ENCODE measurements around the gene RBM10. TPM values are rescaled to one million over a fixed set of nuclear protein-coding genes. Genes with fewer than 3 reads are reported as not detected.

RBM10 gene
- total and polyA plus RNA-seq, 2 of the 13 experiments (the other 11 are each of a cell fraction or from before 2014, with no cell fraction given) = 15.9 to 43.1 TPM

DNA sequence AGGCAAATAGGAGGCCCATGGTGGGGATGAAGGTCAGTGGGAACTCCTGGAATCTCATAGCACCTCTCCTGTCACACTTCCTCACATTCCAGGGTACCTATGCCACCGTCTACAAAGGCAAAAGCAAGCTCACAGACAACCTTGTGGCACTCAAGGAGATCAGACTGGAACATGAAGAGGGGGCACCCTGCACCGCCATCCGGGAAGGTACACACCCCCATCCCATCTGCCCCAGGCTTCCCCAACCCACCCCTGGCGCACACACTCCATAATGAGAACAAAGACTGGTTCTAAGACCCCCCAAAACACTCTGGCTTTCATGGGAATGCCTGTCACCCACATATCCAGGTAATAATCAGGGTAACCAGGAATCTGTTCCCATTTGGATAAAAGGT, 79.9 kb downstream of the RBM10 start:
- Histone ChIP-seq H3K36me3 (replicated peaks in 1 of 2; ENCODE audit: control insufficient read depth in 1 of 2, insufficient read depth in 2 of 2, low read length in 2 of 2) (peaks cover 11 to 41% of the 10 kb centered on the region in 2 experiments; a peak in 4 of 5 replicates), H3K4me3 (replicated peaks in 1 of 3; ENCODE audit: insufficient read depth in 1 of 3, low read depth in 2 of 3, low read length in 3 of 3) (no peak overlapping the region), H2AFZ (ENCODE audit: low read length) (no peak overlapping the region), H4K20me1 (ENCODE audit: insufficient read depth, low read length) (peaks cover 16% of the 10 kb centered on the region), H3K4me2 (ENCODE audit: low read depth, low read length) (no peak overlapping the region), H3K27ac (ENCODE audit: extremely low read length, insufficient read depth, low read length) (no peak overlapping the region), H3K4me1 (ENCODE audit: insufficient read depth, low read length) (peaks cover 17% of the 10 kb centered on the region), H3K27me3 (ENCODE audit: control insufficient read depth in 1 of 2, insufficient read depth in 2 of 2, low read length in 2 of 2) (no peaks in the 10 kb centered on the region), H3K9me3 (ENCODE audit: low read length) (no peaks in the 10 kb centered on the region), H3K9ac (ENCODE audit: insufficient read depth, low read depth, low read length) (no peak overlapping the region), H3K79me2 (ENCODE audit: insufficient read depth, low read length) (peaks cover 24% of the 10 kb centered on the region)
- DNase-seq (ENCODE audit: low spot score) (no peak), FAIRE-seq (no peak), ATAC-seq (no peak)
- BruUV-seq (replicated peaks) = no TSS peak
- 100% methylated on average over 1 of the region's 4 CpGs for WGBS (ENCODE audit: low lambda C conversion rate)
- TF ChIP-seq NFRKB (IDR thresholded peaks at IDR 0.05) (no peak), NR2F2 (IDR thresholded peaks at IDR 0.05; ENCODE audit: borderline replicate concordance, low read depth) (no peak), ZNF430 (CRISPR knock-in tag; IDR thresholded peaks at IDR 0.05) (no peak), MLLT10 (CRISPR knock-in tag; IDR thresholded peaks at IDR 0.05) (no peak), NR2C2 (CRISPR knock-in tag; IDR thresholded peaks at IDR 0.05; ENCODE audit: borderline replicate concordance) (no peak), ZSCAN9 (CRISPR knock-in tag; IDR thresholded peaks at IDR 0.05; ENCODE audit: borderline replicate concordance) (no peak), NAIF1 (CRISPR knock-in tag; IDR thresholded peaks at IDR 0.05; ENCODE audit: borderline replicate concordance) (no peak), ETV5 (CRISPR knock-in tag; IDR thresholded peaks at IDR 0.05; ENCODE audit: borderline replicate concordance) (no peak), ZNF260 (CRISPR knock-in tag; IDR thresholded peaks at IDR 0.05; ENCODE audit: borderline replicate concordance, low read depth) (no peak), PHF21A (CRISPR knock-in tag; IDR thresholded peaks at IDR 0.05) (no peak), HDAC6 (IDR thresholded peaks at IDR 0.05; ENCODE audit: low read depth, low read length) (no peak), ZNF354B (CRISPR knock-in tag; IDR thresholded peaks at IDR 0.05) (no peak), ZNF598 (CRISPR knock-in tag; IDR thresholded peaks at IDR 0.05; ENCODE audit: borderline replicate concordance) (no peak), SMARCE1 (IDR thresholded peaks at IDR 0.05; ENCODE audit: borderline replicate concordance) (no peak), ZNF709 (CRISPR knock-in tag; IDR thresholded peaks at IDR 0.05) (no peak)
- TF ChIP-seq, protein P1, sequence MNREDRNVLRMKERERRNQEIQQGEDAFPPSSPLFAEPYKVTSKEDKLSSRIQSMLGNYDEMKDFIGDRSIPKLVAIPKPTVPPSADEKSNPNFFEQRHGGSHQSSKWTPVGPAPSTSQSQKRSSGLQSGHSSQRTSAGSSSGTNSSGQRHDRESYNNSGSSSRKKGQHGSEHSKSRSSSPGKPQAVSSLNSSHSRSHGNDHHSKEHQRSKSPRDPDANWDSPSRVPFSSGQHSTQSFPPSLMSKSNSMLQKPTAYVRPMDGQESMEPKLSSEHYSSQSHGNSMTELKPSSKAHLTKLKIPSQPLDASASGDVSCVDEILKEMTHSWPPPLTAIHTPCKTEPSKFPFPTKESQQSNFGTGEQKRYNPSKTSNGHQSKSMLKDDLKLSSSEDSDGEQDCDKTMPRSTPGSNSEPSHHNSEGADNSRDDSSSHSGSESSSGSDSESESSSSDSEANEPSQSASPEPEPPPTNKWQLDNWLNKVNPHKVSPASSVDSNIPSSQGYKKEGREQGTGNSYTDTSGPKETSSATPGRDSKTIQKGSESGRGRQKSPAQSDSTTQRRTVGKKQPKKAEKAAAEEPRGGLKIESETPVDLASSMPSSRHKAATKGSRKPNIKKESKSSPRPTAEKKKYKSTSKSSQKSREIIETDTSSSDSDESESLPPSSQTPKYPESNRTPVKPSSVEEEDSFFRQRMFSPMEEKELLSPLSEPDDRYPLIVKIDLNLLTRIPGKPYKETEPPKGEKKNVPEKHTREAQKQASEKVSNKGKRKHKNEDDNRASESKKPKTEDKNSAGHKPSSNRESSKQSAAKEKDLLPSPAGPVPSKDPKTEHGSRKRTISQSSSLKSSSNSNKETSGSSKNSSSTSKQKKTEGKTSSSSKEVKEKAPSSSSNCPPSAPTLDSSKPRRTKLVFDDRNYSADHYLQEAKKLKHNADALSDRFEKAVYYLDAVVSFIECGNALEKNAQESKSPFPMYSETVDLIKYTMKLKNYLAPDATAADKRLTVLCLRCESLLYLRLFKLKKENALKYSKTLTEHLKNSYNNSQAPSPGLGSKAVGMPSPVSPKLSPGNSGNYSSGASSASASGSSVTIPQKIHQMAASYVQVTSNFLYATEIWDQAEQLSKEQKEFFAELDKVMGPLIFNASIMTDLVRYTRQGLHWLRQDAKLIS (CRISPR knock-in tag; IDR thresholded peaks at IDR 0.05) = no peak
- TF ChIP-seq, protein P2, sequence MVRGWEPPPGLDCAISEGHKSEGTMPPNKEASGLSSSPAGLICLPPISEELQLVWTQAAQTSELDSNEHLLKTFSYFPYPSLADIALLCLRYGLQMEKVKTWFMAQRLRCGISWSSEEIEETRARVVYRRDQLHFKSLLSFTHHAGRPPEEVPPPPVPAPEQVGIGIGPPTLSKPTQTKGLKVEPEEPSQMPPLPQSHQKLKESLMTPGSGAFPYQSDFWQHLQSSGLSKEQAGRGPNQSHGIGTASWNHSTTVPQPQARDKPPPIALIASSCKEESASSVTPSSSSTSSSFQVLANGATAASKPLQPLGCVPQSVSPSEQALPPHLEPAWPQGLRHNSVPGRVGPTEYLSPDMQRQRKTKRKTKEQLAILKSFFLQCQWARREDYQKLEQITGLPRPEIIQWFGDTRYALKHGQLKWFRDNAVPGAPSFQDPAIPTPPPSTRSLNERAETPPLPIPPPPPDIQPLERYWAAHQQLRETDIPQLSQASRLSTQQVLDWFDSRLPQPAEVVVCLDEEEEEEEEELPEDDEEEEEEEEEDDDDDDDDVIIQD (CRISPR knock-in tag; IDR thresholded peaks at IDR 0.05; ENCODE audit: low read depth) = no peak
- ChIA-PET CTCF (ENCODE audit: low intra/inter-chr PET ratio, low total read pairs) (no interaction called here), POLR2A (no interaction called here)
- intact Hi-C loops (cut with micrococcal nuclease; ENCODE audit: unreplicated experiment) (no loop called here), in situ Hi-C loops (cut with HindIII; ENCODE audit: extremely low pct_ligation_motif_present, low pct_unique_long_range_greater_than_20kb) (no loop called here)

Measured in HepG2 (cell line).